Measurements from ENCODE around the gene SLF1.

DNA sequence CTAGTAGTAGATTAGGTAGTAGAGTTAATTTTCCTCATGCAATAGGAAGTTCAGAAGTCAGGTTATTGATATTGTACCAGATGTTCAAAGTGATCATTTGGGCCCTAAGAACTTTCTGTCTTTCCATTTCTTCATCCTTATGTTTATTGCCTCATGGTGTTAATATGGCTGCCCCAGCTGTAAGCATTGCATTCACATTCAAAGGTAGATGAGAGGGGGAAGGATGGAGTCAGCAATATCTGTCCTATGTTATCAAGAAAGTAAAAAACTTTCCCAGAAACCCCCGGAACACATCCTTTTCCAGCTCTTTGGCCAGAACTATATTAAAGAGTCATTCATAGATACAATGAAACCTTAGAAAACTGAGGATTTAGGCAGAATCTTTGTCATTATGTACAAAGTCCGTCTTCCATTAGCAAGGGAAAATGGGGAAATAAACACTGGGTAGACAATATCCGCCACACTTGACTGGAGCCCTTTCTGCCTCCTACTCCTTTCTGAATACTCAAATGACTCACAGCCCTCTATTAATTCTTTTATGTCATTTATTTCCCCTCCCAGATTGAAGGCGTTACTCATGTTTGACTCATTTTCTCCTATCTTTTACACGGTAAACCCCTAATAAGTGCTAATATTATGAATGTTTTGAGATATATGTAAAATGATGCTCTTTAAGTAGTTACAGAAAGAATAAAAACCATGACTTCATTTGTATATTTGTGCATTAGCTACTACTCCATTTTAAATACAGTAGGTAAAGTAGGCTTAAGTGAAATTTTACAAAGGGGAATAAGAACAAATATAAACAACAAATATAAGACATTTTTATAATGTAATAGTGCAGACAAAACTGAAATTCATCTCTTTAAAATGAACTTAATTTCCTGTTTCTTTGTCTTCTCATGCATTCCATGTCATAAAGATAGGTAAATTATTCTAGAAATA, 127.6 kb downstream of the SLF1 start:
- TF ChIP-seq ZHX1 (conservative IDR thresholded peaks at IDR 0.05; ENCODE audit: low read length) (no peak), HMGXB4 (CRISPR knock-in tag; IDR thresholded peaks at IDR 0.05) (no peak), ESRRA (IDR thresholded peaks at IDR 0.05; ENCODE audit: borderline replicate concordance, low read depth) (no peak), FOS (IDR thresholded peaks at IDR 0.05; ENCODE audit: extremely low read depth, insufficient read length) (no peak), REST (IDR thresholded peaks at IDR 0.05; ENCODE audit: borderline replicate concordance) (no peak), REST (CRISPR knock-in tag; IDR thresholded peaks at IDR 0.05; ENCODE audit: low read depth) (no peak), ZNF41 (CRISPR knock-in tag; conservative IDR thresholded peaks at IDR 0.05) (no peak), TCF7L2 (IDR thresholded peaks at IDR 0.05; ENCODE audit: low read depth, low read length) (no peak), CBX2 (IDR thresholded peaks at IDR 0.05; ENCODE audit: insufficient read depth, low read length, poor library complexity, severe bottlenecking) (no peak), ETV6 (IDR thresholded peaks at IDR 0.05; ENCODE audit: borderline replicate concordance in 1 of 2, low read depth in 2 of 2, low read length in 1 of 2) (no peak), ETV6 (CRISPR knock-in tag; IDR thresholded peaks at IDR 0.05; ENCODE audit: borderline replicate concordance) (no peak), NFE2L1 (tag; IDR thresholded peaks at IDR 0.05; ENCODE audit: borderline replicate concordance, low read depth) (no peak)

Measured in K562 (cell line).